Spleen (tissue), 7 donors: ENCODE data around the gene PRXL2C.

ENCODE experiments used
- POLR2A ChIP-seq, 3 donors: fragments of 450-650 bp; IDR thresholded peaks; one replicate each; pipeline ENCODE4 v1.5.1; 2017; ENCODE audit warnings: antibody characterized with exemption in 3 of 3, mild to moderate bottlenecking in 1 of 3
- TF ChIP-seq, protein P1 (sequence below), 11 experiments: fragments of 200-600 bp in 7 of 11; fragments of 450-650 bp in 4 of 11; sonication (generic) in 4 of 11; IDR thresholded peaks in 8 of 11; conservative IDR thresholded peaks in 3 of 11; 1 replicate in 7 of 11; 2 replicates in 4 of 11; pipeline versions ENCODE4 v1.4.0 to v1.8.0; 2016 to 2021; ENCODE audit warnings: antibody characterized with exemption in 11 of 11, inconsistent platforms in 4 of 11, mild to moderate bottlenecking in 1 of 11
- donor health status: DM: no; HTN: no; CAD: no; lungs with moderate emphysema.
- donor health status: DM: no; HTN: no; CAD: no.
- donor health status: DM: no; HTN: no; CAD: no.

DNA sequence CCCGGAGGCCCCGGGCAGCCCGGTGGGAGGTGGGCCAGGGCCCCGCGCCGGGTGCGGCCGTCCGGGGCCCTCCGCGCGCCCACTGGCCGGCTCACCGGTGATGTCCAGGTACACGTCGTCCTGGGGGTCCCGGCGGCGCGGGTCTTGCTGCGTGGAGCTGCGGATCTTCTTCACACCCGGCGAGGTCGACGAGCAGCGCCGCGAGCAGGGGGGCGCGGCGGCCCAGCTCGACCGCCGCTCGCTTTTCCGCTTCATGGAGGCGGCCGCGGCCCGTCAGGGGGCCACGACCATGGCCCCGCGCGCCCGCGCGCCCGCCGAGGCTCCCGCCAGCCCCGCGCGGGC lies 36.0 kb downstream of the PRXL2C start:
- TF ChIP-seq, protein P1, sequence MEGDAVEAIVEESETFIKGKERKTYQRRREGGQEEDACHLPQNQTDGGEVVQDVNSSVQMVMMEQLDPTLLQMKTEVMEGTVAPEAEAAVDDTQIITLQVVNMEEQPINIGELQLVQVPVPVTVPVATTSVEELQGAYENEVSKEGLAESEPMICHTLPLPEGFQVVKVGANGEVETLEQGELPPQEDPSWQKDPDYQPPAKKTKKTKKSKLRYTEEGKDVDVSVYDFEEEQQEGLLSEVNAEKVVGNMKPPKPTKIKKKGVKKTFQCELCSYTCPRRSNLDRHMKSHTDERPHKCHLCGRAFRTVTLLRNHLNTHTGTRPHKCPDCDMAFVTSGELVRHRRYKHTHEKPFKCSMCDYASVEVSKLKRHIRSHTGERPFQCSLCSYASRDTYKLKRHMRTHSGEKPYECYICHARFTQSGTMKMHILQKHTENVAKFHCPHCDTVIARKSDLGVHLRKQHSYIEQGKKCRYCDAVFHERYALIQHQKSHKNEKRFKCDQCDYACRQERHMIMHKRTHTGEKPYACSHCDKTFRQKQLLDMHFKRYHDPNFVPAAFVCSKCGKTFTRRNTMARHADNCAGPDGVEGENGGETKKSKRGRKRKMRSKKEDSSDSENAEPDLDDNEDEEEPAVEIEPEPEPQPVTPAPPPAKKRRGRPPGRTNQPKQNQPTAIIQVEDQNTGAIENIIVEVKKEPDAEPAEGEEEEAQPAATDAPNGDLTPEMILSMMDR (IDR thresholded peaks at IDR 0.05 in 8 of 11, conservative IDR thresholded peaks at IDR 0.05 in 3 of 11) = no peak
- no peak for TF ChIP-seq POLR2A (IDR thresholded peaks at IDR 0.05)
